HG02884 (cell line): ENCODE data around the gene IGFN1.

Source experiments
- ATAC-seq: cut with Tn5 transposase; IDR thresholded peaks from one replicate; pipeline ENCODE4 v1.9.1; 2021; ENCODE audit warnings: mild to moderate bottlenecking, moderate library complexity; ENCODE audit not compliant: unreplicated experiment

IGFN1 gene

DNA sequence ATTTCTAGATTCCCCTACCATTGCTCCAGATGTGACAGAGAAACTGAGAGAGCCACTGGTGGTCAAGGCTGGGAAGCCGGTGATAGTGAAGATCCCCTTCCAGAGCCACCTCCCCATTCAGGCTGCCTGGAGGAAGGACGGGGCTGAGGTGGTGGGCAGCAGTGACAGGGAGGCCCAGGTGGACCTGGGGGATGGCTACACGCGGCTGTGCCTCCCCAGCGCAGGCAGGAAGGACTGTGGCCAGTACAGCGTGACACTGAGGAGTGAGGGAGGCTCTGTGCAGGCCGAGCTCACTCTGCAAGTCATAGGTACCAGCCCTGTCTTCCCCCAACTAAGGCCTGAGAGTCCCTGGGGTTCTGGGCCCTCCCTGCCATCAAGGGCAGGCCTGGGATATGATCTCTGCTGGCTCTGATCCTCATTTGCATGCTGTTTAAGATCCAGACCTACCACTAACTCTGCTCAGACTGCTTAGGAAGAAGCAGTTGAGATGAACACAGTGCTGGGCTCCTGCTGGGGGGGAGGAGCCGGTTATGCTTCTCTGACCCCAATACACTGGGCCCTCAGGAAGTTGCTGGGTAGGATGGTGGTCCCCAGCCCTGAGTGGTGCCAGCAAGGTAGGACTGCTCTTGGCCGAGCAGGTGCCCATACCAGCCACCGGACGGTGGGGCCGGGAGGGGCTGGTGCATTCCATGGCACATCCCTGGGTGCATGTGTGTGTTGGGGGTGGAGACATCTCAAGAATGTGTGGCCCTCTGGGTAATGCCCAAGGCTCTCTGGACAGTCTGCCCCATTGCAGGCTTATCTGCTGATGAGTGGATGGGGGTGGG is 25.1 kb downstream of the IGFN1 start:
- no peak for ATAC-seq

- no peak for ATAC-seq
Measured at GRCh38 chr1:201216395-201217085, 25.9 kb downstream of the IGFN1 start.

- no peak for ATAC-seq
Measured at GRCh38 chr1:201217146-201217545, 26.5 kb downstream of the IGFN1 start.

DNA sequence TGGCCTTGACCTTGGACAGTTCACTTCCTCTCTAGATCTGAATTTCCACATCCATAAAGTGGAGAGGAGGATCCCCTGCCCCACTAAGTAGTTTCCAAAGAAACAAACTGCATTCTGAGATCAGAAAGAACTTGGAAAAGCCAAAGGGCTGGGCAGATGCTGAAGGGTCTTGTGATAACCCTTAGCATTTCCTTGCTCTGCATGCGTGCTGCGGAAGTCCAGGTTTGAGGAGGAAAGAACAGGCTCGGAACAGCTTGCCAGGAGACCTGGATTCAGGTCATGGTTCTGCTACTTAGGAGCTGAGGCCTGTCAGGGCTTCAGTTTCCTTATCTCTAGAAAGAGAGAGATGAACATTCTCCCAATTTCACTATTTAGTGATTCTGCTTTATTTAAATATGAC is 27.2 kb downstream of the IGFN1 start:
- no peak for ATAC-seq

- no peak for ATAC-seq
Measured at GRCh38 chr1:201218409-201218808, 27.8 kb downstream of the IGFN1 start.

- no peak for ATAC-seq
Measured at GRCh38 chr1:201219481-201220387, 29.1 kb downstream of the IGFN1 start.

GRCh38 chr1:201220388-201220715 is 29.7 kb downstream of the IGFN1 start:
- no peak for ATAC-seq

DNA sequence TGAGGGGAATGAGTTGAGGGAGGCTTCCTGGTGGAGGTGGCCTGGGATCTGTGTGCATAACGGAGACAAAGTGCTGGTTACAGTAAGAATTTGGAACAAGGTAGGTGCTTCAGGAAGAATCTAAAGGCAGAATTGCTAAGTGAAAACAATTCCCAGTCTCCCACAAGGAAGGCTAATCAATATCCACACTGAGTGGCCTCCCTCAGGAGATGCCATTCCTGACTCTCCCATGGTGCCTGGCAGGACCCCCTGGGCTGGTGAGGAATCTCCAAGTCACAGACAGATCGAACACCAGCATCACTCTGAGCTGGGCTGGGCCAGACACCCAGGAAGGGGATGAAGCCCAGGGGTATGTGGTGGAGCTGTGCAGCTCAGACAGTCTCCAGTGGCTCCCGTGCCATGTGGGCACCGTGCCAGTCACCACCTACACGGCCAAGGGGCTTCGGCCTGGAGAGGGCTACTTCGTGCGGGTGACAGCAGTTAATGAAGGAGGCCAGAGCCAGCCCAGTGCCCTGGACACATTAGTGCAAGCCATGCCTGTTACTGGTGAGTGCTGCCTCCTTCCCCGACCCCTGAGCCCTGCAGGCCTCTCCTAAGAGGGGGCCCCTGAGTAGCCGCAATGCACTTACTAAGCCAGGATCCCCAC is 30.7 kb downstream of the IGFN1 start:
- ATAC-seq: no peak

DNA sequence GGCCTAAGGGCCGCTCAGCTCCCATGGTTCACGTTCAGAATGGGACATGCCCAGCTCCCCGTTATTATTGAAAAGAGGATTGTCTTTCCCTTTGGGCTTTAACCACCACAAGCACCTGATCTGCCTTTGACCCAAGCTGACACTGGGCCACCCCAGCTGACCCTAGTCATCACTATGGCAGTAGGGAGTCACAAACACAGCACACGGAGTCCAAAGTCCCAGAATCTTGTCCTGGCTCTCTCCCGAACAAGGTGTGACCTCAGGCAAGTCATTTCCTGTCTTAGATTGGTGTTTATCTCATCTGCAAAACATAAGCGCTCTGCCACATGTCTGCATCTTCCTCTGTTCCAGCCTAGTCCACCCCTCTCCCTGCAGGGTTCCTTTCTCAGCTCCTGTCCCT is 31.5 kb downstream of the IGFN1 start:
- ATAC-seq: no peak

DNA sequence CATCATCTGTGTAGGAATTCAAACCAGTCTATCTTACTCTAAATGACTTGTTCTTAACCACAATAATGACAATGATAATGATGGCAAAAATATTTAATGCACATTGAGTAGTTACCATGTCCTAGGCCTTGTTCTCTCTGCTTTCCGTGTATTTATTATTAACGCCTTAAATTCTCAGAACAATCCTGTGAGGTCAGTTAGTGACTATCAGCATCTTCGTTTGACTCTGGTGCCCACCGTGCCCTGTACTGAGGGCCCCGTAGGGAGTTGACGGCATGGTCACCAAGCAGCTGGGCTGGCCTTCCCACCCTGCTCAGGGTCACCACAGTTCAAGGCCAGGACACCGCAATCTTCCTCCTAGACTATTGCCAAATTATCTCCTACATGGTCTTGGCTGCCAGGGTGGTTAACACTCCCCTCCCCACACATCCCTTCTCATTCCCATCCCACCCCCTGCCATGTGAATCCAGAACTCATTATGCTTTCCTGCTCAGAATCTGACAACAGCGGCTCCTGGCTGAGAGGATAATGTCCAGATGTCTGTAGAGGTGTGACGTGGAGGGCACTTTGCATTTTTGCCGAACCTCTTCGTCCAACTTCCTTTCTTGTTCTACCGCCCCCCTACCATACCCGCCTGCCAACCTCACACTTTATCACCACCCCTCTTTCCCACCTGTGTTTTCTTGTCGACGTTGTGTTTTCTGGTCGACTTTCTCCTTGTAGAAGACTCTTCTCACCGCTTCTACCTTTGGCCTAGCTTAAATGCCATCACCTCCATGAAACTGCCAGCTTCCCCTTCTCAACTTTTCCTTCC is 33.4 kb downstream of the IGFN1 start:
- no peak for ATAC-seq

DNA sequence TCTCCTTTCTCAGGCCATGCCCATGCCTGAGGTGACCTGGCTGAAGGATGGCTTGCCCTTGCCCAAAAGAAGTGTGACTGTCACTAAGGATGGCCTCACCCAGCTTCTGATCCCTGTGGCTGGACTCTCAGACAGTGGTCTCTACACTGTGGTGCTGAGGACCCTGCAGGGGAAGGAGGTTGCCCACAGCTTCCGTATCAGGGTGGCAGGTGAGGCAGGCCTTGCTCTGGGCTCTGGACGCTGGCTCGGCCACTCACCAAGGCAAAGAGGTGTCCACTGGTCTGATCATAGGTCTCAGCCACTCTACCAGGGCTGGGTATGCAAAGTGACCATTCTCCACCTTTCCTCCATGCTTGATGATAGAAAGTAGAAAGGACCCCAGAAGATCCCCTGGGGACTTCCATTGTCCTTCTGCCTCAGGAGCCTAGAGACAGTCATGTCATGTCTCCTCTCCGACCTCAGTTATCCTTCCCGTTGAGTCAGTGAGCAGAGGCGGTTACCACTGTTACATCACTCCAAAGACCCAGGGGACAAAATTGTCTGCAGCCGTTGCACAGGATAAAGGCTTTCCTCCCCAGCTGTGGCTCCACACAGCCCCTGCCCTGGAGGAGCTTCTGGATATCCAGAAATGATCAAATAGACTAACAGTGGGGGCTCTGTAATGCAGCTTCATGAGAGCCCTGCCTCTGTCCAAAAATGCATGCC is 34.2 kb downstream of the IGFN1 start:
- ATAC-seq: no peak

- ATAC-seq: no peak
Measured at GRCh38 chr1:201226178-201226514, 35.5 kb downstream of the IGFN1 start.

DNA sequence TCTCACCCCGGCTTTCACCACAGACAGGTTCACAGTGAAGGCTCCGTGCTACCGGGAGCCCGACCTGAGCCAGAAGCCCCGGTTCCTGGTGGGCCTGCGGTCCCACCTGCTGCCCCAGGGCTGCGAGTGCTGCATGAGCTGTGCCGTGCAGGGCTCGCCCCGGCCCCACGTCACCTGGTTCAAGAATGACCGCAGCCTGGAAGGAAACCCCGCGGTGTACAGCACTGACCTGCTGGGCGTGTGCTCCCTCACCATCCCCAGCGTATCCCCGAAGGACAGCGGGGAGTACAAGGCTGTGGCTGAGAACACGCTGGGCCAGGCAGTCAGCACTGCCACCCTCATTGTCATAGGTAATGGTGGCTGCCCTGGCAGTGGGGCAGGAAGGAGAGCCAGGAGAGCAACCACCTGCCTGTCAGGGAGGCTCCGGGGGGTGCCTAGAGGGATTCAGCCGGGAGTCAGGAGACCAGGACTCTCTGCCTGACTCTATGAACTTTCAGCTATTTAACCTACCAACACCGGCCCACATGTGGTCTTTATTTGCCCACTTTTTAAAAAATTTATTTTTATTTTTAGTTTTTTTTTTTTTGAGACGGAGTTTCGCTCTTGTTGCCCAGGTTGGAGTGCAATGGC is 36.4 kb downstream of the IGFN1 start:
- no peak for ATAC-seq

GRCh38 chr1:201228011-201228983 is 37.7 kb downstream of the IGFN1 start:
- no peak for ATAC-seq

- no peak for ATAC-seq
Measured at GRCh38 chr1:201229095-201229494, 38.5 kb downstream of the IGFN1 start.

DNA sequence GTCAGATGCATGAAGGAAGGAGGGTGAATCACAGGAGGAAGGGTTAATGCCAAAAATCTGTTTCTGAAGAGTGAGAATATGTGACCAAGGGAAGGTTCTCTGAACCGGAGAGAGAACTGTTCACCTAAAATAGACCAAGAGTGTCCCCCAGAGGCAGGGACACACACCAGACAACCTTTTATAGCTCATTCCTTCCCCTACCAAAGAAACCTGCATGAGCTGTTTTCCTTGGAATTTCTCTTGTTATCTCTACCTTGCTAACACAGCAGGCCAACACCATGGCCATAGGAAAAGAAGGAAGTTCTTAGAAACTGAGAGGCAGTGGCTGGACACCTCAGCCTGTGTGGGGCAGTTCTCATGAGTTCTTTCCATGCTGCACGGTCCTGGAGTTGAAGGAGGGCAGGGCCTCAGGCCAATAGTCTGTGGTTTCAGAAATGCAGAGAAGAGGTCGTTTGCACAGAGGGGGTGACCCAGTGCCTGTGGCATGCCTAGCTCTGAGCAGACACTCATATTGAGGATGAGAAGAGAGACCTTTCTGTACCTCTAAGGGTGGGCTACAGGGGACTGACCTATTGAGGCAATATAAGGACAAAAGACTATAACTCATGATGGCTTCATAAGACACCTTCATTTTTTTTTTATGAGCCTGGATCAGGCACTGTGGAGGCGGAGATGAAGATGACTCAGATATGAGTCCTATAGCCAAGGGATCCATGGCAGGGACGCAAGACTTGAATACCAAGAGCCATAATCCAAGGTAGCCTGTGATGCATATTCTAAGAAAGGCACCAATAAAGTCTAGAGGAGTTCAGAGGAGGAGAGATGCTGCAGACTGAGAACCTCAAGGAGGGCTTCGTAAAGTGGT is 39.4 kb downstream of the IGFN1 start:
- no peak for ATAC-seq

GRCh38 chr1:201230676-201231075 is 40.1 kb downstream of the IGFN1 start:
- no peak for ATAC-seq
